GM19025 (cell line): ENCODE results near the gene CLIP4.

ENCODE experiments used
- ATAC-seq: cut with Tn5 transposase; IDR thresholded peaks from one replicate; pipeline ENCODE4 v1.9.1; 2021; ENCODE audit warnings: mild to moderate bottlenecking, low read depth, moderate library complexity; ENCODE audit not compliant: unreplicated experiment

Gene CLIP4

GRCh38 chr2:29216609-29216909 lies 101.3 kb downstream of the CLIP4 start:
- no peak for ATAC-seq

- ATAC-seq: no peak
Observed at GRCh38 chr2:29218071-29218470, 102.9 kb downstream of the CLIP4 start.

GRCh38 chr2:29218550-29219125 lies 103.4 kb downstream of the CLIP4 start:
- no peak for ATAC-seq

GRCh38 chr2:29219374-29219773 lies 104.2 kb downstream of the CLIP4 start:
- ATAC-seq: no peak

GRCh38 chr2:29220506-29221270 lies 105.5 kb downstream of the CLIP4 start:
- no peak for ATAC-seq

GRCh38 chr2:29222381-29223179 lies 107.4 kb downstream of the CLIP4 start:
- ATAC-seq: no peak

- ATAC-seq: no peak
Observed at GRCh38 chr2:29223257-29223656, 108.0 kb downstream of the CLIP4 start.

GRCh38 chr2:29223851-29224692 lies 108.9 kb downstream of the CLIP4 start:
- ATAC-seq: no peak

GRCh38 chr2:29224693-29225551 lies 109.7 kb downstream of the CLIP4 start:
- no peak for ATAC-seq

GRCh38 chr2:29225814-29226213 lies 110.6 kb downstream of the CLIP4 start:
- ATAC-seq: no peak

- no peak for ATAC-seq
Observed at GRCh38 chr2:29226375-29226774, 111.2 kb downstream of the CLIP4 start.

GRCh38 chr2:29226808-29227207 lies 111.6 kb downstream of the CLIP4 start:
- no peak for ATAC-seq

- no peak for ATAC-seq
Observed at GRCh38 chr2:29227935-29228675, 112.9 kb downstream of the CLIP4 start.

GRCh38 chr2:29228947-29229346 lies 113.7 kb downstream of the CLIP4 start:
- ATAC-seq: no peak

- no peak for ATAC-seq
Observed at GRCh38 chr2:29229640-29230039, 114.4 kb downstream of the CLIP4 start.

- no peak for ATAC-seq
Observed at GRCh38 chr2:29232041-29232440, 116.8 kb downstream of the CLIP4 start.

GRCh38 chr2:29233428-29233827 lies 118.2 kb downstream of the CLIP4 start:
- no peak for ATAC-seq

GRCh38 chr2:29235411-29235810 lies 120.2 kb downstream of the CLIP4 start:
- ATAC-seq: no peak

GRCh38 chr2:29236074-29236473 lies 120.9 kb downstream of the CLIP4 start:
- ATAC-seq: no peak
